K562 (cell line): Measurements from ENCODE around the gene ZSWIM2. TPM values are rescaled to one million over a fixed set of nuclear protein-coding genes. Genes with fewer than 3 reads are reported as not detected.

Experiments used
- ATAC-seq: fragments of 200-7000 bp; cut with Tn5 transposase; 3 replicates; pipeline ENCODE4 v1.9.1; 2020; ENCODE audit warnings: moderate library complexity
- BruUV-seq: library from RNA; stranded (reverse); fragments of 400-500 nt; replicated peaks from 2 replicates; lab custom pipeline; 2021; lab: Mats Ljungman, UMichigan
- CTCF ChIA-PET: fragments of 300-600 bp; formaldehyde crosslinking; extraction: SDS; loops from one replicate; lab custom pipeline; 2021; ENCODE audit warnings: low intra/inter-chr PET ratio; lab: Yijun Ruan, JAX
- POLR2A ChIA-PET: fragments of 300-600, 350-650 bp; sonication (Branson Sonifier 250); formaldehyde crosslinking; extraction: SDS; loops from one replicate; lab custom pipeline; 2021; ENCODE audit warnings: antibody characterized with exemption, inconsistent platforms; lab: Yijun Ruan, JAX
- DNase-seq, 4 experiments: peaks; one replicate each; pipeline versions ENCODE4 v3.0.0 to v3.0.0-alpha.2; 2011 to 2018; ENCODE audit warnings: low spot score in 3 of 4, mixed read lengths in 3 of 4; ENCODE audit errors: extremely low read depth in 1 of 4
- FAIRE-seq: peaks from 2 replicates; lab custom pipeline; 2011; peaks lifted over from hg19 to GRCh38; lab: Jason Lieb, UNC
- H2AFZ ChIP-seq: 2 replicates; pipeline ENCODE4 v1.6.0; 2011; ENCODE audit warnings: low read depth, low read length, control low read depth, inconsistent platforms
- H3K27ac ChIP-seq: fragments of 200-600 bp; 3 replicates; pipeline ENCODE4 v1.8.0; 2011; ENCODE audit warnings: low read depth, mild to moderate bottlenecking, control low read depth, inconsistent platforms, low read length, moderate library complexity, mixed read lengths; ENCODE audit errors: extremely low read depth
- H3K27me3 ChIP-seq, 2 experiments: fragments of 300-600 bp in 1 of 2; 2 replicates in 1 of 2; 3 replicates in 1 of 2; pipeline versions ENCODE4 v1.6.0 to v1.8.0; 2011; ENCODE audit warnings: inconsistent platforms in 2 of 2, low read length in 2 of 2, mild to moderate bottlenecking in 1 of 2, mixed read lengths in 1 of 2, moderate library complexity in 1 of 2; ENCODE audit not compliant: control insufficient read depth in 2 of 2, insufficient read depth in 2 of 2
- H3K36me3 ChIP-seq: fragments of 300-600 bp; 3 replicates; pipeline ENCODE4 v1.8.0; 2011; ENCODE audit warnings: mild to moderate bottlenecking, low read length, inconsistent platforms; ENCODE audit not compliant: control insufficient read depth, insufficient read depth
- H3K4me1 ChIP-seq, 2 experiments: fragments of 200-600 bp in 1 of 2; replicated peaks in 1 of 2; 2 replicates in 1 of 2; 3 replicates in 1 of 2; pipeline versions ENCODE4 v1.5.1 to v1.8.0; 2011; ENCODE audit warnings: inconsistent platforms in 2 of 2, low read length in 2 of 2, mild to moderate bottlenecking in 1 of 2, mixed read lengths in 1 of 2, moderate library complexity in 1 of 2; ENCODE audit not compliant: control insufficient read depth in 2 of 2, insufficient read depth in 2 of 2
- H3K4me2 ChIP-seq: 2 replicates; pipeline ENCODE4 v1.6.1; 2011; ENCODE audit warnings: low read length, control low read depth, inconsistent platforms, mixed read lengths; ENCODE audit not compliant: insufficient read depth
- H3K4me3 ChIP-seq: fragments of 200-600 bp; sonication (generic), shearing (Covaris generic); 2 replicates; pipeline ENCODE4 v1.5.1; 2016; ENCODE audit warnings: control low read depth, inconsistent platforms
- H3K79me2 ChIP-seq: fragments of 200-600 bp; 3 replicates; pipeline ENCODE4 v1.8.0; 2011; ENCODE audit warnings: low read length, inconsistent platforms; ENCODE audit not compliant: control insufficient read depth, insufficient read depth
- H3K9ac ChIP-seq, 2 experiments: 2 replicates each; pipeline versions ENCODE4 v1.6.0 to v1.6.1; 2011; ENCODE audit warnings: low read depth in 2 of 2, low read length in 2 of 2, control low read depth in 1 of 2, inconsistent platforms in 1 of 2, mild to moderate bottlenecking in 1 of 2, mixed read lengths in 1 of 2; ENCODE audit not compliant: insufficient read depth in 1 of 2
- H3K9me1 ChIP-seq: one replicate; pipeline ENCODE4 v1.6.0; 2011; ENCODE audit warnings: inconsistent platforms, mild to moderate bottlenecking, low read length, moderate library complexity; ENCODE audit not compliant: control insufficient read depth, insufficient read depth
- H3K9me3 ChIP-seq: replicated peaks from 2 replicates; pipeline ENCODE4 v1.5.1; 2011; ENCODE audit warnings: low read depth, low read length, inconsistent platforms; ENCODE audit not compliant: control insufficient read depth, insufficient read depth
- H4K20me1 ChIP-seq: replicated peaks from 2 replicates; pipeline ENCODE4 v1.6.1; 2011; ENCODE audit warnings: low read length, inconsistent platforms, mixed read lengths; ENCODE audit not compliant: control insufficient read depth, insufficient read depth
- CHD2 ChIP-seq: IDR thresholded peaks from 2 replicates; pipeline ENCODE4 v1.6.1; 2011; ENCODE audit warnings: low read depth, low read length
- GTF2A2 ChIP-seq: IDR thresholded peaks from 2 replicates; pipeline ENCODE4 v1.6.1; 2016; ENCODE audit warnings: mild to moderate bottlenecking, missing genetic modification characterization, missing compliant biosample characterization
- TSHZ1 ChIP-seq: fragments of 250-450 bp; sonication (Bioruptor Pico); IDR thresholded peaks from 2 replicates; pipeline ENCODE4 v1.4.0; 2020; ENCODE audit warnings: mild to moderate bottlenecking, moderate library complexity
- ZNF740 ChIP-seq, 3 experiments: fragments of 200-800 bp in 1 of 3; sonication (Bioruptor generic) in 1 of 3; sonication (generic) in 1 of 3; formaldehyde crosslinking in 1 of 3; IDR thresholded peaks; 2 replicates each; pipeline versions ENCODE4 v1.6.1 to v1.8.0; 2016 to 2022; ENCODE audit warnings: mild to moderate bottlenecking in 2 of 3, missing compliant biosample characterization in 2 of 3, missing genetic modification characterization in 2 of 3, missing genetic modification reagents in 1 of 3
- WGBS: fragments of 100-300 bp; shearing (Covaris generic); methylation state at CpG from one replicate; pipeline ENCODE4 v1.1.6; 2016; ENCODE audit warnings: low coverage, mixed read lengths; ENCODE audit not compliant: insufficient coverage; ENCODE audit errors: missing lambda C conversion rate; 5-methylcytosine and 5-hydroxymethylcytosine counted together
- in situ Hi-C: fragments of 300-500 bp; cut with MboI; formaldehyde crosslinking; loops from 4 replicates; pipeline ENCODE4 v1.15.0; 2018; ENCODE audit warnings: inconsistent platforms, mixed read lengths
- intact Hi-C: fragments of 100-400 bp; cut with micrococcal nuclease; formaldehyde crosslinking; loops from 2 replicates; pipeline ENCODE4 v1.14.2; 2022
- polyA plus RNA-seq, 8 experiments: library from polyadenylated mRNA; depleted of rRNA in 4 of 8; stranded (reverse) in 5 of 8; unstranded in 3 of 8; fragments of >200 nt; fragmentation: Nextera tagmentation in 2 of 8; fragmentation: Illumina TruSeq in 1 of 8; extraction: Ambion mirVana in 2 of 8; extraction: Trizol in 1 of 8; gene quantifications; 2 replicates each; pipeline versions ENCODE4 v1.2.1 to v1.2.3, GENCODE V29; 2011 to 2014; ENCODE audit warnings: inconsistent platforms in 1 of 8, missing spikeins in 1 of 8
- total RNA-seq, 7 experiments: library from RNA; depleted of rRNA in 6 of 7; stranded (reverse); fragments of >200 nt in 6 of 7; fragmentation: Illumina TruSeq in 2 of 7; extraction: Trizol in 2 of 7; gene quantifications; 2 replicates each; pipeline versions ENCODE4 v1.2.1 to v1.2.3, GENCODE V29; 2011 to 2021; ENCODE audit warnings: low replicate concordance in 1 of 7

Gene ZSWIM2
- total and polyA plus RNA-seq, 9 of the 15 experiments (the other 6 are each of a cell fraction or from before 2014, with no cell fraction given) = not detected

GRCh38 chr2:186827862-186828492, 21.0 kb downstream of the ZSWIM2 start (continued):
- TF ChIP-seq TSHZ1 (CRISPR knock-in tag) (no peak), GTF2A2 (tag) (no peak), CHD2 (no peak)

GRCh38 chr2:186827411-186827810, 21.6 kb downstream of the ZSWIM2 start:
- no peak for FAIRE-seq
- no peak overlapping the region for H3K4me3 ChIP-seq
- no peak for ATAC-seq
- no peaks in the 10 kb centered on the region for H3K79me2 ChIP-seq
- H3K9ac ChIP-seq = no peak overlapping the region
- TF ChIP-seq ZNF740 (CRISPR knock-in tag; IDR thresholded peaks at IDR 0.05) (no peak), ZNF740 (tag; IDR thresholded peaks at IDR 0.05) (no peak)
- H4K20me1 ChIP-seq = no peaks in the 10 kb centered on the region
- ChIA-PET CTCF (no interaction called here), POLR2A (no interaction called here)
- intact Hi-C loops = no loop called here
- 2% methylated on average over 2 of the region's 2 CpGs for WGBS
- H3K4me2 ChIP-seq = no peak overlapping the region
- H3K27me3 ChIP-seq = no peaks in the 10 kb centered on the region
- in situ Hi-C loops = no loop called here
- no peak overlapping the region for H2AFZ ChIP-seq
- BruUV-seq = no TSS peak
- H3K4me1 ChIP-seq = no peaks in the 10 kb centered on the region
- DNase-seq = no peak
- H3K27ac ChIP-seq = no peak overlapping the region
- H3K36me3 ChIP-seq = no peaks in the 10 kb centered on the region
- no peaks in the 10 kb centered on the region for H3K9me3 ChIP-seq
- no peaks in the 10 kb centered on the region for H3K9me1 ChIP-seq
